Mesendoderm (in vitro differentiated cells): ENCODE data around the gene CA10.
A peak's percentile ranks its signal among the peaks of the same experiment; 100 is the strongest.

Source experiments
- DNase-seq: peaks from one replicate; pipeline ENCODE4 v3.0.0; 2013
- H2AK5ac ChIP-seq: 2 replicates; pipeline ENCODE4 v1.6.1; 2013; ENCODE audit warnings: low read length, inconsistent platforms
- H2BK120ac ChIP-seq: 2 replicates; pipeline ENCODE4 v1.6.1; 2013; ENCODE audit warnings: low read depth, mild to moderate bottlenecking, low read length, moderate library complexity, mixed read lengths
- H2BK15ac ChIP-seq: replicated peaks from 2 replicates; pipeline ENCODE4 v1.6.1; 2013; ENCODE audit warnings: low read depth, mild to moderate bottlenecking, moderate library complexity
- H2BK5ac ChIP-seq: 2 replicates; pipeline ENCODE4 v1.6.1; 2013; ENCODE audit warnings: low read length, inconsistent platforms
- H3K18ac ChIP-seq: 2 replicates; pipeline ENCODE4 v1.6.1; 2013; ENCODE audit warnings: mild to moderate bottlenecking, low read length, mixed read lengths
- H3K23ac ChIP-seq: one replicate; pipeline ENCODE4 v1.6.1; 2013; ENCODE audit warnings: low read length
- H3K27ac ChIP-seq: 2 replicates; pipeline ENCODE4 v1.5.1; 2013; ENCODE audit warnings: low read depth, mild to moderate bottlenecking, inconsistent platforms, low read length, moderate library complexity
- H3K27me3 ChIP-seq: 2 replicates; pipeline ENCODE4 v1.6.1; 2013; ENCODE audit warnings: low read length, control low read depth, mild to moderate bottlenecking, inconsistent platforms; ENCODE audit not compliant: insufficient read depth, poor library complexity
- H3K36me3 ChIP-seq: 2 replicates; pipeline ENCODE4 v1.6.1; 2013; ENCODE audit warnings: low read length, inconsistent platforms; ENCODE audit not compliant: control insufficient read depth, insufficient read depth
- H3K4ac ChIP-seq: one replicate; pipeline ENCODE4 v1.6.1; 2013; ENCODE audit warnings: low read depth, mild to moderate bottlenecking, low read length, moderate library complexity
- H3K4me1 ChIP-seq: 2 replicates; pipeline ENCODE4 v1.6.1; 2013; ENCODE audit warnings: low read depth, low read length, inconsistent platforms; ENCODE audit not compliant: control insufficient read depth
- H3K4me2 ChIP-seq: 2 replicates; pipeline ENCODE4 v1.6.1; 2013; ENCODE audit warnings: low read length
- H3K4me3 ChIP-seq: 2 replicates; pipeline ENCODE4 v1.5.1; 2013; ENCODE audit warnings: mild to moderate bottlenecking, low read length
- H3K56ac ChIP-seq: one replicate; pipeline ENCODE4 v1.6.1; 2013; ENCODE audit warnings: low read length
- H3K79me1 ChIP-seq: 2 replicates; pipeline ENCODE4 v1.6.1; 2013; ENCODE audit warnings: low read length, inconsistent platforms
- H3K79me2 ChIP-seq: 2 replicates; pipeline ENCODE4 v1.6.1; 2013; ENCODE audit warnings: mild to moderate bottlenecking, low read length; ENCODE audit not compliant: control insufficient read depth, insufficient read depth
- H3K9ac ChIP-seq: 2 replicates; pipeline ENCODE4 v1.6.1; 2013; ENCODE audit warnings: low read length, inconsistent platforms
- H4K5ac ChIP-seq: one replicate; pipeline ENCODE4 v1.6.1; 2013; ENCODE audit warnings: low read length
- H4K8ac ChIP-seq: one replicate; pipeline ENCODE4 v1.6.1; 2013; ENCODE audit warnings: low read depth, mild to moderate bottlenecking, control low read depth, low read length, moderate library complexity
- whole genome bisulfite sequencing: extraction: QIAGEN DNeasy Blood & Tissue Kit; methylation state at CpG from one replicate; pipeline ENCODE4 v1.1.7; 2013; ENCODE audit warnings: low lambda C conversion rate, missing lambda C conversion rate; ENCODE audit not compliant: insufficient coverage; ENCODE audit errors: extremely low coverage; 5-methylcytosine and 5-hydroxymethylcytosine counted together

Gene CA10

GRCh38 chr17:51842763-51843162, 315.8 kb downstream of the CA10 start:
- H2BK5ac ChIP-seq: no peak overlapping the region
- no peak overlapping the region for H3K4me2 ChIP-seq
- H2AK5ac ChIP-seq: no peak overlapping the region
- no peak overlapping the region for H2BK120ac ChIP-seq
- no peak overlapping the region for H3K56ac ChIP-seq
- no peak overlapping the region for H3K27ac ChIP-seq
- no peaks in the 10 kb centered on the region for H3K79me2 ChIP-seq
- H3K36me3 ChIP-seq: no peaks in the 10 kb centered on the region
- no peak overlapping the region for H4K5ac ChIP-seq
- no peak overlapping the region for H3K23ac ChIP-seq
- DNase-seq: no peak
- H3K9ac ChIP-seq: no peak overlapping the region
- no peak overlapping the region for H2BK15ac ChIP-seq
- H3K18ac ChIP-seq: no peak overlapping the region
- H4K8ac ChIP-seq: no peak overlapping the region
- H3K4me1 ChIP-seq: no peaks in the 10 kb centered on the region
- H3K4me3 ChIP-seq: no peak overlapping the region
- H3K4ac ChIP-seq: no peak overlapping the region
- no peaks in the 10 kb centered on the region for H3K27me3 ChIP-seq
- no peaks in the 10 kb centered on the region for H3K79me1 ChIP-seq

- Histone ChIP-seq H2BK120ac (no peak overlapping the region), H3K79me2 (no peaks in the 10 kb centered on the region), H3K79me1 (no peaks in the 10 kb centered on the region), H3K4me2 (no peak overlapping the region), H2BK5ac (no peak overlapping the region), H3K56ac (no peak overlapping the region), H2BK15ac (no peak overlapping the region), H3K4me1 (no peaks in the 10 kb centered on the region), H3K4ac (no peak overlapping the region), H3K9ac (no peak overlapping the region), H3K18ac (no peak overlapping the region), H3K4me3 (no peak overlapping the region), H3K23ac (no peak overlapping the region), H2AK5ac (no peak overlapping the region), H3K36me3 (no peaks in the 10 kb centered on the region), H3K27me3 (no peaks in the 10 kb centered on the region), H3K27ac (no peak overlapping the region), H4K5ac (no peak overlapping the region), H4K8ac (no peak overlapping the region)
- DNase-seq: no peak
- WGBS: no CpG with 5 or more reads among the region's 1 CpG
Measured at GRCh38 chr17:51841669-51842068, 316.8 kb downstream of the CA10 start.

GRCh38 chr17:51840688-51841087, 317.8 kb downstream of the CA10 start:
- Histone ChIP-seq H3K27me3 (no peaks in the 10 kb centered on the region), H2BK5ac (no peak overlapping the region), H3K18ac (no peak overlapping the region), H3K79me2 (no peaks in the 10 kb centered on the region), H3K4me1 (no peaks in the 10 kb centered on the region), H3K79me1 (no peaks in the 10 kb centered on the region), H2AK5ac (no peak overlapping the region), H3K9ac (no peak overlapping the region), H3K4me2 (no peak overlapping the region), H3K4me3 (no peak overlapping the region), H2BK120ac (no peak overlapping the region), H3K56ac (no peak overlapping the region), H3K27ac (no peak overlapping the region), H3K4ac (no peak overlapping the region), H3K23ac (no peak overlapping the region), H2BK15ac (no peak overlapping the region), H3K36me3 (no peaks in the 10 kb centered on the region), H4K5ac (no peak overlapping the region), H4K8ac (no peak overlapping the region)
- no CpG with 5 or more reads among the region's 3 CpGs for WGBS
- no peak for DNase-seq

- H3K27ac ChIP-seq: no peak overlapping the region
- no peak overlapping the region for H2BK5ac ChIP-seq
- no peak overlapping the region for H2AK5ac ChIP-seq
- no peaks in the 10 kb centered on the region for H3K4me1 ChIP-seq
- H3K23ac ChIP-seq: no peak overlapping the region
- no peak overlapping the region for H3K4ac ChIP-seq
- H3K79me1 ChIP-seq: no peaks in the 10 kb centered on the region
- no peak overlapping the region for H3K18ac ChIP-seq
- H3K4me2 ChIP-seq: no peak overlapping the region
- DNase-seq: no peak
- no CpG with 5 or more reads among the region's 3 CpGs for WGBS
- no peaks in the 10 kb centered on the region for H3K79me2 ChIP-seq
- no peak overlapping the region for H4K8ac ChIP-seq
- no peaks in the 10 kb centered on the region for H3K36me3 ChIP-seq
- H2BK15ac ChIP-seq: no peak overlapping the region
- no peak overlapping the region for H2BK120ac ChIP-seq
- H3K4me3 ChIP-seq: no peak overlapping the region
- H3K9ac ChIP-seq: no peak overlapping the region
- no peak overlapping the region for H4K5ac ChIP-seq
- no peaks in the 10 kb centered on the region for H3K27me3 ChIP-seq
- no peak overlapping the region for H3K56ac ChIP-seq
Measured at GRCh38 chr17:51833620-51834019, 324.9 kb downstream of the CA10 start.

GRCh38 chr17:51833045-51833444, 325.5 kb downstream of the CA10 start:
- Histone ChIP-seq H3K27me3 (no peaks in the 10 kb centered on the region), H3K79me1 (no peaks in the 10 kb centered on the region), H3K56ac (no peak overlapping the region), H4K5ac (no peak overlapping the region), H3K9ac (no peak overlapping the region), H3K4ac (no peak overlapping the region), H2AK5ac (no peak overlapping the region), H3K4me2 (no peak overlapping the region), H3K4me3 (no peak overlapping the region), H3K27ac (no peak overlapping the region), H2BK15ac (no peak overlapping the region), H3K18ac (no peak overlapping the region), H3K79me2 (no peaks in the 10 kb centered on the region), H3K36me3 (no peaks in the 10 kb centered on the region), H2BK5ac (no peak overlapping the region), H4K8ac (no peak overlapping the region), H3K4me1 (no peaks in the 10 kb centered on the region), H2BK120ac (no peak overlapping the region), H3K23ac (no peak overlapping the region)
- no CpG with 5 or more reads among the region's 2 CpGs for WGBS
- peak; percentile 48 for DNase-seq

GRCh38 chr17:51830886-51831285, 327.6 kb downstream of the CA10 start:
- no CpG with 5 or more reads among the region's 3 CpGs for WGBS

More at GRCh38 chr17:51830886-51831285, 327.6 kb downstream of the CA10 start:
- Histone ChIP-seq H2BK15ac (no peak overlapping the region), H3K27me3 (no peaks in the 10 kb centered on the region), H3K36me3 (no peaks in the 10 kb centered on the region), H3K79me2 (no peaks in the 10 kb centered on the region), H3K4ac (no peak overlapping the region), H3K56ac (no peak overlapping the region), H3K4me3 (no peak overlapping the region), H2AK5ac (no peak overlapping the region), H4K8ac (no peak overlapping the region), H2BK120ac (no peak overlapping the region), H3K23ac (no peak overlapping the region), H3K4me2 (no peak overlapping the region), H3K4me1 (no peaks in the 10 kb centered on the region), H3K18ac (no peak overlapping the region), H3K9ac (no peak overlapping the region), H3K27ac (no peak overlapping the region), H3K79me1 (no peaks in the 10 kb centered on the region), H2BK5ac (no peak overlapping the region), H4K5ac (no peak overlapping the region)
- no peak for DNase-seq
